Activated CD4-positive, alpha-beta T cell treated with anti-CD3 and anti-CD28 coated beads for 36 hours (primary cell): ENCODE results near the gene SOAT2. TPM values are rescaled to one million over a fixed set of nuclear protein-coding genes. Genes with fewer than 3 reads are reported as not detected.

ENCODE experiments used
- ATAC-seq: fragments of 200-7000 bp; cut with Tn5 transposase; one replicate; pipeline ENCODE4 v1.10.0; 2021; ENCODE audit warnings: mild to moderate bottlenecking, moderate library complexity
- CTCF ChIA-PET: fragments of 350-600 bp; sonication (Branson Sonifier 250); formaldehyde crosslinking; loops from one replicate; lab custom pipeline; 2021; ENCODE audit warnings: antibody characterized with exemption; lab: Charles Lee
- POLR2A ChIA-PET: fragments of 350-600 bp; sonication (Branson Sonifier 250); formaldehyde crosslinking; loops from one replicate; lab custom pipeline; 2021; ENCODE audit warnings: antibody characterized with exemption, inconsistent platforms; lab: Charles Lee
- DNase-seq: peaks from one replicate; pipeline ENCODE4 v3.0.0-alpha.2; 2020
- H3K27ac Mint-ChIP-seq: one replicate; pipeline ENCODE4 v1.8.0; 2021; ENCODE audit warnings: mixed read lengths
- H3K27me3 Mint-ChIP-seq: one replicate; pipeline ENCODE4 v1.8.0; 2021; ENCODE audit warnings: mixed read lengths
- H3K36me3 Mint-ChIP-seq: one replicate; pipeline ENCODE4 v1.8.0; 2021; ENCODE audit warnings: low read depth, mixed read lengths
- H3K4me1 Mint-ChIP-seq: one replicate; pipeline ENCODE4 v1.8.0; 2021; ENCODE audit warnings: mixed read lengths
- H3K4me3 Mint-ChIP-seq: one replicate; pipeline ENCODE4 v1.8.0; 2021; ENCODE audit warnings: mild to moderate bottlenecking, moderate library complexity, mixed read lengths
- H3K9me3 Mint-ChIP-seq: one replicate; pipeline ENCODE4 v1.8.0; 2021; ENCODE audit warnings: low read depth, mixed read lengths
- intact Hi-C, 2 experiments: fragments of 100-400 bp; cut with DNase I in 1 of 2; cut with micrococcal nuclease in 1 of 2; formaldehyde crosslinking; loops; one replicate each; pipeline versions ENCODE4 v1.14.2 to v1.15.1; 2022 to 2024; cut with DNase I, micrococcal nuclease
- total RNA-seq, 2 experiments: library from RNA; stranded (reverse); gene quantifications; one replicate each; pipeline ENCODE4 v1.2.3, GENCODE V29; 2021

Gene SOAT2
- total RNA-seq, 2 experiments from 2014 or later, result 0.57 to 0.79 TPM

GRCh38 chr12:53127169-53127568, 23.9 kb downstream of the SOAT2 start:
- H3K4me1 Mint-ChIP-seq, result peaks cover 4% of the 10 kb centered on the region
- peaks cover 7% of the 10 kb centered on the region for H3K27me3 Mint-ChIP-seq
- DNase-seq (no peak), ATAC-seq (no peak)
- intact Hi-C loops, result no loop called here
- H3K27ac Mint-ChIP-seq, result no peak overlapping the region
- no peaks in the 10 kb centered on the region for H3K36me3 Mint-ChIP-seq
- H3K4me3 Mint-ChIP-seq, result no peak overlapping the region
- CTCF ChIA-PET, result no interaction called here
- POLR2A ChIA-PET, result no interaction called here
- no peaks in the 10 kb centered on the region for H3K9me3 Mint-ChIP-seq

GRCh38 chr12:53128780-53129569, 25.7 kb downstream of the SOAT2 start:
- no peak for DNase-seq
- H3K4me1 Mint-ChIP-seq, result peaks cover 4% of the 10 kb centered on the region
- no peak for ATAC-seq
- peaks cover 7% of the 10 kb centered on the region for H3K27me3 Mint-ChIP-seq
- no peak overlapping the region for H3K4me3 Mint-ChIP-seq
- no peaks in the 10 kb centered on the region for H3K36me3 Mint-ChIP-seq
- H3K9me3 Mint-ChIP-seq, result no peaks in the 10 kb centered on the region
- ChIA-PET POLR2A (no interaction called here), CTCF (interaction anchor here (0.6 to 1.5 kb wide), 3 partner anchors 26 to 208 kb away, joined by 3 to 6 read pairs (median 3); no protein-coding TSS in a partner anchor)
- H3K27ac Mint-ChIP-seq, result no peak overlapping the region
- intact Hi-C loops, result no loop called here

GRCh38 chr12:53131844-53132243, 28.6 kb downstream of the SOAT2 start:
- ATAC-seq (no peak), DNase-seq (no peak)
- H3K27ac Mint-ChIP-seq, result no peak overlapping the region
- H3K9me3 Mint-ChIP-seq, result no peaks in the 10 kb centered on the region
- peaks cover 8% of the 10 kb centered on the region for H3K27me3 Mint-ChIP-seq
- intact Hi-C loops, result no loop called here
- peaks cover 4% of the 10 kb centered on the region for H3K4me1 Mint-ChIP-seq
- no peak overlapping the region for H3K4me3 Mint-ChIP-seq
- no peaks in the 10 kb centered on the region for H3K36me3 Mint-ChIP-seq
- POLR2A ChIA-PET, result interaction anchor here (0.6 kb wide), 1 partner anchor 21 kb away, joined by 3 read pairs; no protein-coding TSS in a partner anchor
- CTCF ChIA-PET, result interaction anchor here (0.9 to 2.5 kb wide), 2 partner anchors 11 to 28 kb away, joined by 3 to 10 read pairs; no protein-coding TSS in a partner anchor

GRCh38 chr12:53133722-53134121, 30.4 kb downstream of the SOAT2 start:
- peaks cover 4% of the 10 kb centered on the region for H3K27me3 Mint-ChIP-seq
- peaks cover 5% of the 10 kb centered on the region for H3K9me3 Mint-ChIP-seq
- H3K36me3 Mint-ChIP-seq, result no peaks in the 10 kb centered on the region
- no peak overlapping the region for H3K27ac Mint-ChIP-seq
- intact Hi-C loops, result no loop called here
- CTCF ChIA-PET, result no interaction called here
- H3K4me1 Mint-ChIP-seq, result no peaks in the 10 kb centered on the region
- POLR2A ChIA-PET, result no interaction called here
- ATAC-seq (no peak), DNase-seq (no peak)
- H3K4me3 Mint-ChIP-seq, result no peak overlapping the region

DNA sequence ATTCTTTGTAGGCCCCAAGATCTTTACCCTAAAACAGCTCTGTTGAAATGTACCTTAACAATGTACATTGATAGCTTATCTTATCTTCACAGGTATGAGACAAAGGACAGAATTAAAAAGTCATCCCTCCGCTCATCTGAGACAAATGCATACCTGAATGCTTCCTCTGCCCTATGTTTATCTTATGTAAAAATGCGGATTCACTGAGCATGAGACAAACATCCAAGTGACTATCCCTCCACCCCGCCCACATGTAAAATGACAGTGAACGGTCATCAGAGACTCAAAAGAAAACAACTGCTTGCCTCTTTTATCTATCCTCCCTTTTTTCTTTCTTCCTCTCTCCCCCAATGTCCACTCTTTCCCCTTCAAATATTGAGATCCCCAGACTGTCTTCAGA, 40.1 kb downstream of the SOAT2 start:
- H3K27me3 Mint-ChIP-seq, result no peaks in the 10 kb centered on the region
- no peaks in the 10 kb centered on the region for H3K36me3 Mint-ChIP-seq
- intact Hi-C loops, result no loop called here
- no peak overlapping the region for H3K4me3 Mint-ChIP-seq
- peaks cover 3% of the 10 kb centered on the region for H3K9me3 Mint-ChIP-seq
- CTCF ChIA-PET, result interaction anchor here (0.6 to 1.0 kb wide), 2 partner anchors 12 to 25 kb away, joined by 3 read pairs; no protein-coding TSS in a partner anchor
- H3K27ac Mint-ChIP-seq, result no peak overlapping the region
- DNase-seq, result no peak
- no peaks in the 10 kb centered on the region for H3K4me1 Mint-ChIP-seq
- no peak for ATAC-seq
- POLR2A ChIA-PET, result interaction anchor here (0.6 kb wide), 1 partner anchor 150 kb away, joined by 6 read pairs; no protein-coding TSS in a partner anchor

DNA sequence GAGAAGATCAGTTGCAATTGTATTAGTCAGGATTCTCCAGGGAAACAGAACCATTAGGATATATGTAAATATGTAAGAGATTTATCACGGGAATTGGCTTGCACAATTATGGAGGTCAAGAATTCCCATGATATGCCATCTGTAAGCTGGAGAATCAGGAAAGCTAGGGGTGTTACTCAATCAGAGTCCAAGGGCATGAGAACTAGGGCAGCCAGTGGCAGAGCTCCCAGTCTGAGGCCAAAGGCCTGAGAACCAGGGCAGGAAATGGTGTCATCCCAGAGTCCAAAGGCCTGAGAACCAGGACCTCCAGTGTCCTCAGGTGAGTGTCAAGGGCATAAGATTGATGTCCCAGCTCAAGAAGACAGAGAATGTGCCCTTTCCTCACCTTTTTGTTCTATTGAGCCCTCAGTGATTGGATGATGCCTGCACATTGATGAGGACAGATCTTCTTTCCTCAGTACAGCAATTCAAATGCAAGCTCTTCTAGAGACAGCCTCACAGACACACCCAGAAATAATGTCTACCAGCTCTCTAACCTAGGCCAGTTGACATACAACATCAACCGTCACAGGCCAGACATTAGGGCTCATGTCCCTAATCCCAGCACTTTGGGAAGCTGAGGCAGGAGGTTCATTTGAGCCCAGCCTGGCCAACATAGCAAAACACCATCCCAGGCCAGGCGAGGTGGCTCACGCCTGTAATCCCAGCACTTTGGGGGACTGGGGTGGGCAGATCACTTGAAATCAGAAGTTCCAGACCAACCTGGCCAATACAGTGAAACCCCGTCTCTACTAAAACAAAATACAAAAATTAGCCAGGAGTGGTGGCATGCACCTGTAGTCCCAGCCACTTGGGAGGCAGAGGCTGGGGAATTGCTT, 42.3 kb downstream of the SOAT2 start:
- intact Hi-C loops, result no loop called here
- no peaks in the 10 kb centered on the region for H3K9me3 Mint-ChIP-seq
- CTCF ChIA-PET, result no interaction called here
- no peaks in the 10 kb centered on the region for H3K4me1 Mint-ChIP-seq
- no peaks in the 10 kb centered on the region for H3K27me3 Mint-ChIP-seq
- ATAC-seq, result no peak
- H3K27ac Mint-ChIP-seq, result no peak overlapping the region
- H3K36me3 Mint-ChIP-seq, result no peaks in the 10 kb centered on the region
- H3K4me3 Mint-ChIP-seq, result no peak overlapping the region
- POLR2A ChIA-PET, result no interaction called here
- DNase-seq, result no peak

- no peaks in the 10 kb centered on the region for H3K27me3 Mint-ChIP-seq
- no peaks in the 10 kb centered on the region for H3K9me3 Mint-ChIP-seq
- no peaks in the 10 kb centered on the region for H3K36me3 Mint-ChIP-seq
- H3K27ac Mint-ChIP-seq, result no peak overlapping the region
- intact Hi-C loops, result no loop called here
- H3K4me1 Mint-ChIP-seq, result no peaks in the 10 kb centered on the region
- DNase-seq (no peak), ATAC-seq (no peak)
- ChIA-PET POLR2A (no interaction called here), CTCF (interaction anchor here (1.1 kb wide), 1 partner anchor 62 kb away, joined by 3 read pairs; no protein-coding TSS in a partner anchor)
- H3K4me3 Mint-ChIP-seq, result no peak overlapping the region
Observed at GRCh38 chr12:53147181-53147580, 43.9 kb downstream of the SOAT2 start.

- no peaks in the 10 kb centered on the region for H3K36me3 Mint-ChIP-seq
- ChIA-PET POLR2A (no interaction called here), CTCF (interaction anchor here (1.1 kb wide), 2 partner anchors 11 to 62 kb away, joined by 3 to 5 read pairs; no protein-coding TSS in a partner anchor)
- no peaks in the 10 kb centered on the region for H3K27me3 Mint-ChIP-seq
- DNase-seq (no peak), ATAC-seq (no peak)
- H3K9me3 Mint-ChIP-seq, result no peaks in the 10 kb centered on the region
- no peaks in the 10 kb centered on the region for H3K4me1 Mint-ChIP-seq
- no peak overlapping the region for H3K27ac Mint-ChIP-seq
- H3K4me3 Mint-ChIP-seq, result no peak overlapping the region
- intact Hi-C loops, result no loop called here
Observed at GRCh38 chr12:53147653-53148052, 44.4 kb downstream of the SOAT2 start.

- Mint-ChIP-seq H3K27me3 (no peaks in the 10 kb centered on the region), H3K9me3 (no peaks in the 10 kb centered on the region), H3K4me1 (no peaks in the 10 kb centered on the region), H3K36me3 (no peaks in the 10 kb centered on the region), H3K4me3 (no peak overlapping the region), H3K27ac (no peak overlapping the region)
- intact Hi-C loops, result no loop called here
- CTCF ChIA-PET, result interaction anchor here (1.1 kb wide), 1 partner anchor 9 kb away, joined by 11 read pairs; no protein-coding TSS in a partner anchor
- POLR2A ChIA-PET, result no interaction called here
- DNase-seq (no peak), ATAC-seq (no peak)
Observed at GRCh38 chr12:53151039-53151438, 47.8 kb downstream of the SOAT2 start.

DNA sequence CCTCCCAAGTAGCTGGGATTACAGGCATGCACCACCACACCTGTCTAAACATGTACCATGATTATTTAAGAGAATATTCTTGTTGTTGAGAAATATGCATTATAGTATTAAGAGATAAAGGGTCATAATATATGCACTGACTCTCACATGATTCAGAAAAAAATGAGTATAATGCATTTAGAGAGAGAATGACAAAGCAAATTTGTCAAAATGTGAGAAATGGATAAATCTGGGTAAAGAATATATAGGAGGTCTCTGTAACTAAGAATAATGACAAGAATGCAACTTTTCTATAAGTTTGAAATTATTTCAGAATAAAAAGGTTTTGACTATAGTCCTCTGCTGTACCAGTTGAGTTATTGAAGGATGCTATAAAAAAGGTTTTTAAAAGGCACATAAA, 49.1 kb downstream of the SOAT2 start:
- H3K9me3 Mint-ChIP-seq, result no peaks in the 10 kb centered on the region
- H3K27me3 Mint-ChIP-seq, result no peaks in the 10 kb centered on the region
- DNase-seq (no peak), ATAC-seq (no peak)
- intact Hi-C loops, result no loop called here
- H3K36me3 Mint-ChIP-seq, result no peaks in the 10 kb centered on the region
- H3K27ac Mint-ChIP-seq, result no peak overlapping the region
- ChIA-PET POLR2A (interaction anchor here (0.6 kb wide), 1 partner anchor 15 kb away, joined by 3 read pairs; no protein-coding TSS in a partner anchor), CTCF (no interaction called here)
- H3K4me3 Mint-ChIP-seq, result no peak overlapping the region
- no peaks in the 10 kb centered on the region for H3K4me1 Mint-ChIP-seq
